NCI-H187 (cell line): ENCODE data around the gene TRUB1.

ENCODE experiments used
- DNase-seq, 2 experiments: peaks; one replicate each; lab custom pipeline; 2025; lab: John Stamatoyannopoulos, UW

Gene TRUB1

GRCh38 chr10:114975091-114975490 is 37.1 kb downstream of the TRUB1 start:
- peak in 1 of 2 experiments; percentile 9 for DNase-seq

GRCh38 chr10:114982989-114983388 is 45.0 kb downstream of the TRUB1 start:
- DNase-seq, result no peak

GRCh38 chr10:114987995-114988394 is 50.0 kb downstream of the TRUB1 start:
- no peak for DNase-seq

GRCh38 chr10:114990586-114990985 is 52.6 kb downstream of the TRUB1 start:
- no peak for DNase-seq

- no peak for DNase-seq
These were observed 53.0 kb downstream of the TRUB1 start for GRCh38 chr10:114990991-114991390.

- no peak for DNase-seq
These were observed 54.3 kb downstream of the TRUB1 start for GRCh38 chr10:114992189-114992775.

- DNase-seq, result no peak
These were observed 57.7 kb downstream of the TRUB1 start for GRCh38 chr10:114995468-114996247.

GRCh38 chr10:114996542-114996941 is 58.5 kb downstream of the TRUB1 start:
- no peak for DNase-seq

GRCh38 chr10:114998993-114999392 is 61.0 kb downstream of the TRUB1 start:
- no peak for DNase-seq

GRCh38 chr10:115001506-115002381 is 63.7 kb downstream of the TRUB1 start:
- peak in 1 of 2 experiments; percentile 22 for DNase-seq

- no peak for DNase-seq
These were observed 65.4 kb downstream of the TRUB1 start for GRCh38 chr10:115003396-115003795.

GRCh38 chr10:115004236-115004862 is 66.4 kb downstream of the TRUB1 start:
- no peak for DNase-seq

- DNase-seq, result no peak
These were observed 67.8 kb downstream of the TRUB1 start for GRCh38 chr10:115005771-115006170.

- DNase-seq, result no peak
These were observed 80.4 kb downstream of the TRUB1 start for GRCh38 chr10:115018185-115018931.

- DNase-seq, result no peak
These were observed 82.5 kb downstream of the TRUB1 start for GRCh38 chr10:115020449-115020848.

GRCh38 chr10:115022733-115023132 is 84.7 kb downstream of the TRUB1 start:
- no peak for DNase-seq

- no peak for DNase-seq
These were observed 85.7 kb downstream of the TRUB1 start for GRCh38 chr10:115023715-115024114.

GRCh38 chr10:115024371-115024770 is 86.4 kb downstream of the TRUB1 start:
- DNase-seq, result no peak

- DNase-seq, result no peak
These were observed 88.2 kb downstream of the TRUB1 start for GRCh38 chr10:115026056-115026745.

GRCh38 chr10:115026746-115027140 is 88.7 kb downstream of the TRUB1 start:
- no peak for DNase-seq
